NCI-H2227 treated with DMSO at 0.1 percent for 48 hours (cell line): Measurements from ENCODE around the gene THEM5.
"Not testable (repeated sequence)": the region's sequence is repeated elsewhere in the genome, so short reads cannot be mapped to it uniquely, and the experiment has no call there.

Source experiments
- DNase-seq: peaks from one replicate; lab custom pipeline; 2025; lab: John Stamatoyannopoulos, UW

Gene THEM5

GRCh38 chr1:151867765-151868411 lies 14.4 kb upstream of the THEM5 start:
- DNase-seq, result no peak

- no peak for DNase-seq
Observed at GRCh38 chr1:151867321-151867720, 13.8 kb upstream of the THEM5 start.

- no peak for DNase-seq
Observed at GRCh38 chr1:151864411-151864810, 10.9 kb upstream of the THEM5 start.

- no peak for DNase-seq
Observed at GRCh38 chr1:151862604-151863003, 9.1 kb upstream of the THEM5 start.

- DNase-seq, result no peak
Observed at GRCh38 chr1:151860504-151861187, 7.1 kb upstream of the THEM5 start.

- DNase-seq, result no peak
Observed at GRCh38 chr1:151859891-151860293, 6.4 kb upstream of the THEM5 start.

GRCh38 chr1:151858886-151859665 lies 5.6 kb upstream of the THEM5 start:
- DNase-seq, result no peak

- DNase-seq, result no peak
Observed at GRCh38 chr1:151858030-151858746, 4.7 kb upstream of the THEM5 start.

GRCh38 chr1:151855933-151856332 lies 2.4 kb upstream of the THEM5 start:
- DNase-seq, result no peak

- not testable (repeated sequence) for DNase-seq
Observed at GRCh38 chr1:151855516-151855915, 2.0 kb upstream of the THEM5 start.

- no peak for DNase-seq
Observed at GRCh38 chr1:151854658-151855057, 1.1 kb upstream of the THEM5 start.

- DNase-seq, result no peak
Observed at GRCh38 chr1:151852733-151853132, 779 bp downstream of the THEM5 start.

GRCh38 chr1:151851886-151852285 lies 1.6 kb downstream of the THEM5 start:
- no peak for DNase-seq

GRCh38 chr1:151849871-151850270 lies 3.6 kb downstream of the THEM5 start:
- DNase-seq, result no peak

- no peak for DNase-seq
Observed at GRCh38 chr1:151849126-151849525, 4.4 kb downstream of the THEM5 start.

- no peak for DNase-seq
Observed at GRCh38 chr1:151847867-151848596, 5.5 kb downstream of the THEM5 start.

GRCh38 chr1:151846686-151847237 lies 6.8 kb downstream of the THEM5 start:
- DNase-seq, result no peak

GRCh38 chr1:151846062-151846568 lies 7.4 kb downstream of the THEM5 start:
- no peak for DNase-seq

- no peak for DNase-seq
Observed at GRCh38 chr1:151843398-151843797, 10.1 kb downstream of the THEM5 start.

- DNase-seq, result no peak
Observed at GRCh38 chr1:151841141-151841540, 12.4 kb downstream of the THEM5 start.

GRCh38 chr1:151840421-151840820 lies 13.1 kb downstream of the THEM5 start:
- no peak for DNase-seq
